Adrenal gland (tissue), 12 donors: ENCODE measurements around the gene KDM6A. TPM values are rescaled to one million over a fixed set of nuclear protein-coding genes. Genes with fewer than 3 reads are reported as not detected.
"Not testable (repeated sequence)": the region's sequence is repeated elsewhere in the genome, so short reads cannot be mapped to it uniquely, and the experiment has no call there.

Experiments used
- DNase-seq, 7 donors: peaks; one replicate each; pipeline ENCODE4 v3.0.0-alpha.2; 2019 to 2020
- H3K27ac ChIP-seq, 5 donors: fragments of 200-600 bp; sonication (generic) in 4 of 5; 1 replicate in 3 of 5; 2 replicates in 2 of 5; pipeline versions ENCODE4 v1.5.1 to v1.8.0; 2016 to 2020; ENCODE audit warnings: mild to moderate bottlenecking in 1 of 5
- H3K27me3 ChIP-seq: fragments of 200-600 bp; 2 replicates; pipeline ENCODE4 v1.8.0; 2021
- H3K36me3 ChIP-seq, 2 donors: fragments of 200-600 bp; replicated peaks in 1 of 2; 1 replicate in 1 of 2; 2 replicates in 1 of 2; pipeline versions ENCODE4 v1.5.1 to v1.8.0; 2018 to 2022
- H3K4me1 ChIP-seq, 2 donors: fragments of 200-600 bp; replicated peaks in 1 of 2; 1 replicate in 1 of 2; 2 replicates in 1 of 2; pipeline versions ENCODE4 v1.5.1 to v1.8.0; 2018 to 2021
- H3K4me3 ChIP-seq, 4 donors: fragments of 200-600 bp; sonication (generic) in 3 of 4; one replicate each; pipeline ENCODE4 v1.5.1; 2016 to 2018
- H3K9me3 ChIP-seq, 3 donors: fragments of 200-600 bp; sonication (generic) in 1 of 3; replicated peaks in 1 of 3; 1 replicate in 2 of 3; 2 replicates in 1 of 3; pipeline versions ENCODE4 v1.5.1 to v1.8.0; 2016 to 2021
- CTCF ChIP-seq, 6 experiments: fragments of 450-650 bp in 4 of 6; fragments of 200-600 bp in 2 of 6; sonication (generic) in 1 of 6; IDR thresholded peaks; 1 replicate in 5 of 6; 2 replicates in 1 of 6; pipeline versions ENCODE4 v1.5.1 to v1.8.0; 2016 to 2021; ENCODE audit warnings: antibody characterized with exemption in 6 of 6, mild to moderate bottlenecking in 2 of 6, moderate library complexity in 1 of 6
- POLR2A ChIP-seq, 2 donors: fragments of 450-650 bp; IDR thresholded peaks; one replicate each; pipeline ENCODE4 v1.6.1; 2017; ENCODE audit warnings: antibody characterized with exemption in 2 of 2, mild to moderate bottlenecking in 2 of 2, moderate library complexity in 1 of 2
- WGBS, 4 donors: extraction: QIAGEN DNeasy Blood & Tissue Kit in 2 of 4; methylation state at CpG; one replicate each; pipeline versions ENCODE4 v1.1.5 to v1.1.7; 2013 to 2017; 5-methylcytosine and 5-hydroxymethylcytosine counted together
- intact Hi-C, 2 donors: fragments of 100-400 bp; cut with DNase I; formaldehyde crosslinking; loops; one replicate each; pipeline versions ENCODE4 v1.14.1 to v1.15.0; 2022 to 2023
- polyA plus RNA-seq, 3 donors: library from polyadenylated mRNA; stranded (reverse); fragments of 200-250 nt in 2 of 3; fragments of 350-450 nt in 1 of 3; fragmentation: Illumina TruSeq in 1 of 3; extraction: RNeasy Lipid Tissue Mini Kit (QIAGEN cat#74804) in 1 of 3; gene quantifications; one replicate each; pipeline ENCODE4 v1.2.3, GENCODE V29; 2013 to 2014
- total RNA-seq, 9 donors: library from RNA; depleted of rRNA in 4 of 9; stranded (reverse); fragments of >200 nt in 4 of 9; fragments of 120-200 nt in 1 of 9; fragmentation: NEBNext Ultra II Directional in 1 of 9; extraction: Animal tissue kit (Norgen Biotek cat#: 25700) in 1 of 9; gene quantifications; one replicate each; pipeline versions ENCODE4 v1.1.0 to v1.2.4, GENCODE V29; 2013 to 2023
- donor health status: healthy with polysubstance abuse.
- donor health status: Bipolar disorder and iron deficiency.
- donor health status: DM: yes; HTN: yes; CAD: no.
- donor health status: DM: no; HTN: no; CAD: no.
- donor health status: DM: no; HTN: no; CAD: no.
- donor health status: DM: yes; HTN: yes; CAD: no.

The KDM6A gene
- total and polyA plus RNA-seq, 12 donors = 4.1 to 37.9 (median 21.6) TPM

DNA sequence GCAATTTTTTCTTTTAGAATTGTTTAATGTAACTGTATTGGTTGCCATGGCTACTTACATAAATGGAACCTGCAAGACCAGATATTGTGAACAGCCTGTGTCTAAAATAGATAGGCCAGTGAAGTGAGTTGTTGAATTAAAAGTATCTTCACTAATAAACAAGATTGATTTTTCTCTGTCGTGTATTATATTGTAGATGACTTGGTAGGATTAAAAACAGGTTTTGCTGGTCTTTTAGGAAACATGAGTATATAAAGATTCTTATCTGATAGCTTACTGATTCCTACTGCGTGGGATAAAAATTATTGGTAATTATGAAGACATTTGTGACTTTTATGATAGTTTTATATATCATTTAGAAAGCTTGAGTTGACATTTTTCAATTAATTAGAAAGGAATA is 162.1 kb downstream of the KDM6A start:
- no peak overlapping the region for H3K4me3 ChIP-seq
- intact Hi-C loops = no loop called here
- TF ChIP-seq POLR2A (IDR thresholded peaks at IDR 0.05) (no peak), CTCF (IDR thresholded peaks at IDR 0.05) (no peak)
- WGBS, 4 donors = 89 to 97% (median 93%) methylated on average over 2 of the region's 2 CpGs
- H3K4me1 ChIP-seq = no peaks in the 10 kb centered on the region
- no peak overlapping the region for H3K27ac ChIP-seq
- DNase-seq = no peak
- no peaks in the 10 kb centered on the region for H3K27me3 ChIP-seq
- no peaks in the 10 kb centered on the region for H3K36me3 ChIP-seq
- H3K9me3 ChIP-seq = no peaks in the 10 kb centered on the region

DNA sequence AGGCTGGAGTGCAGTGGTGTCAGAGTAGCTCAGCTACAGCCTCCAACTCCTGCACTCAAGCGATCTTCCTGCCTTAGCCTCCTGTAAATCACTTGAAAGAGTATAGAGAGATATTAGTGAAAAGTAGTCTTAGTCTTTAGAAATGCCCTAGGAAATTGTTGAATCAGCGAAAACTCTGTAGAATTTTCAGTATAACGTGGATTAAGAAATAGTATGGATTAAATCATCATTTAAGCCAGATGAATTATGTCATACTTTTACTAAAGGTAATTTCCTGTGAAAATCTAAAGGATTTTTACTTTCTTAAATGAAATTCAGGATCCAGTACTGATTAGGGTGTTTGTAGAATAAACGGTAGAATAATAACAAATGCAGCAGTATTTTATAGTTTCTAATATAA is 163.2 kb downstream of the KDM6A start:
- H3K9me3 ChIP-seq = no peaks in the 10 kb centered on the region
- no peaks in the 10 kb centered on the region for H3K4me1 ChIP-seq
- no peak for TF ChIP-seq CTCF (IDR thresholded peaks at IDR 0.05)
- no peak for TF ChIP-seq POLR2A (IDR thresholded peaks at IDR 0.05)
- no peak for DNase-seq
- H3K4me3 ChIP-seq = no peak overlapping the region
- no peak overlapping the region for H3K27ac ChIP-seq
- 95 to 99% (median 97%) methylated on average over 4 of the region's 4 CpGs for WGBS, 4 donors
- no peaks in the 10 kb centered on the region for H3K27me3 ChIP-seq
- no peaks in the 10 kb centered on the region for H3K36me3 ChIP-seq
- intact Hi-C loops = no loop called here

GRCh38 chrX:45040137-45040536 is 167.1 kb downstream of the KDM6A start:
- H3K36me3 ChIP-seq, intact Hi-C loops: not testable (repeated sequence)

GRCh38 chrX:45046417-45046816 is 173.4 kb downstream of the KDM6A start:
- Histone ChIP-seq H3K9me3 (no peaks in the 10 kb centered on the region), H3K27me3 (no peaks in the 10 kb centered on the region), H3K36me3 (no peaks in the 10 kb centered on the region), H3K27ac (no peak overlapping the region), H3K4me1 (no peaks in the 10 kb centered on the region), H3K4me3 (no peak overlapping the region)
- WGBS, 4 donors = 96 to 100% (median 99%) methylated on average over 1 of the region's 1 CpG
- DNase-seq = no peak
- TF ChIP-seq CTCF (IDR thresholded peaks at IDR 0.05) (no peak), POLR2A (IDR thresholded peaks at IDR 0.05) (no peak)
- intact Hi-C loops = no loop called here

More at GRCh38 chrX:45040137-45040536, 167.1 kb downstream of the KDM6A start:
- DNase-seq, H3K9me3 ChIP-seq, H3K27me3 ChIP-seq, H3K4me3 ChIP-seq, H3K4me1 ChIP-seq, H3K27ac ChIP-seq: not testable (repeated sequence)
- WGBS, 4 donors = 97 to 98% methylated on average over 18 to 21 of the region's 28 CpGs; no CpG with 5 or more reads in 2 of the 4 donors

- Histone ChIP-seq H3K27me3 (no peaks in the 10 kb centered on the region), H3K36me3 (no peaks in the 10 kb centered on the region), H3K4me1 (no peaks in the 10 kb centered on the region), H3K9me3 (no peaks in the 10 kb centered on the region), H3K4me3 (no peak overlapping the region), H3K27ac (no peak overlapping the region)
- DNase-seq = no peak
- intact Hi-C loops = no loop called here
- TF ChIP-seq CTCF (IDR thresholded peaks at IDR 0.05) (no peak), POLR2A (IDR thresholded peaks at IDR 0.05) (no peak)
Observed at GRCh38 chrX:45050558-45050957, 177.6 kb downstream of the KDM6A start.
